GM12872 (cell line): ENCODE measurements around the gene CDK6.

ENCODE experiments used
- TF ChIP-seq, protein P1 (sequence below): IDR thresholded peaks from 3 replicates; pipeline ENCODE4 v1.5.1; 2011; ENCODE audit warnings: low read depth, mild to moderate bottlenecking, low read length, moderate library complexity; ENCODE audit not compliant: insufficient read depth

CDK6 gene

DNA sequence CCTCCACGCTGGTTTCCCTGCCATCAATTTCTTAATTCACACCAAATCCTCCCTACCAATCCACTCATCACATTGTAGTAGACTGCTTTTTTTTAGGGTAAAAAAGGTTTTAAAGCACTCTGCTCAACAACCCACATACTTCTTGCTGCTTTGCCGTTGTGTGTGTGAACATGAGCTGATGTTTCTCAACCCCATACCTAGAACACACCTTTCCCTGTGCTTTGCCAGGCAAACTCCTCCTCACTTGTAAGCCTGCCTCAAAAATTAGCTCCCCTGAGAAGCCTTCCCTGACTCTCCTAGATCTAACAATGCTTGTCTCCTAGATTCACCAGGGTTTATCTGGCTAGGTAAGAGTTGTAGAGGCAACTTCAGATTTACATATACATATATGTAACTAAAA lies 127.2 kb downstream of the CDK6 start:
- TF ChIP-seq, protein P1, sequence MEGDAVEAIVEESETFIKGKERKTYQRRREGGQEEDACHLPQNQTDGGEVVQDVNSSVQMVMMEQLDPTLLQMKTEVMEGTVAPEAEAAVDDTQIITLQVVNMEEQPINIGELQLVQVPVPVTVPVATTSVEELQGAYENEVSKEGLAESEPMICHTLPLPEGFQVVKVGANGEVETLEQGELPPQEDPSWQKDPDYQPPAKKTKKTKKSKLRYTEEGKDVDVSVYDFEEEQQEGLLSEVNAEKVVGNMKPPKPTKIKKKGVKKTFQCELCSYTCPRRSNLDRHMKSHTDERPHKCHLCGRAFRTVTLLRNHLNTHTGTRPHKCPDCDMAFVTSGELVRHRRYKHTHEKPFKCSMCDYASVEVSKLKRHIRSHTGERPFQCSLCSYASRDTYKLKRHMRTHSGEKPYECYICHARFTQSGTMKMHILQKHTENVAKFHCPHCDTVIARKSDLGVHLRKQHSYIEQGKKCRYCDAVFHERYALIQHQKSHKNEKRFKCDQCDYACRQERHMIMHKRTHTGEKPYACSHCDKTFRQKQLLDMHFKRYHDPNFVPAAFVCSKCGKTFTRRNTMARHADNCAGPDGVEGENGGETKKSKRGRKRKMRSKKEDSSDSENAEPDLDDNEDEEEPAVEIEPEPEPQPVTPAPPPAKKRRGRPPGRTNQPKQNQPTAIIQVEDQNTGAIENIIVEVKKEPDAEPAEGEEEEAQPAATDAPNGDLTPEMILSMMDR = no peak

DNA sequence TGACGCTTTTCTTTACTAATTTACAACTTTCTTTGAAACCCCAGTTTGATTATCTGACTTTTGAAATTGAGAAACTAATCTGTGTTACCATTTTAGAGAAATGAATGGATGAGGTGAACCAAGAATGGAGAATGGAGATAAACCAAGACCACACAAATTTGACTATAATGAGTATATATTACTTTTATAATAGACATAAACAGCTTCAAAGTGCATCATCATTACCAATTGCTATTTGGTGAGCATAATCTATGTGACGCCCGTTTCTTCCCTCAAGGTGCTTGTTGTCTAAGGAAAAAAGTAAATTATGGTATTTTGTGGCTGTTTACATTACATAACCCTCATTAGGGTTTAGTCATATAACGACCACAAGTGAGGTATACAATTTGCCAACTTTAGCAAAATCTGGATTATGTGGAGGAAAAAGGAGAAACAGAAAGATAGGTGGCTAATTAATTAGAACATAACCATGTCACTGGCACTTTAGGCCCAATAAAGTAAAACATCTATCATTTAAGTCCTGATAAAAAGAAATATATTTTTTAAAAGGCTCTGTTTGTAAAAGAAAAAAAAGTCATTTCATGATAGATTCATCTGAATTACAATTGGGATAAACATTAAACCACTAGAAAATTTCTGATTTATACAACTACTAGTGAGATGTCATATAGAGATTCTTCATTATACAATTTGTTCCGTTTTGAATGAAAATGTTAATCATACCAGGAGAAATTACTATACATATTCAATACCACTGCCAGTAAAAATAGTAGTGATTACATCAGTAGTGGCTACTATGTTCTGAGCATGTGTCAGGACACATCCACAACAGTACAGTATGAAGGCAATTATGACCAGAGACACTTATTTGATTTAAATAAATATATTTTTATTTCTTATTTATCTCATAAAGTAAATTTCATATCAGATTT lies 128.0 kb downstream of the CDK6 start:
- TF ChIP-seq, protein P1 = no peak

DNA sequence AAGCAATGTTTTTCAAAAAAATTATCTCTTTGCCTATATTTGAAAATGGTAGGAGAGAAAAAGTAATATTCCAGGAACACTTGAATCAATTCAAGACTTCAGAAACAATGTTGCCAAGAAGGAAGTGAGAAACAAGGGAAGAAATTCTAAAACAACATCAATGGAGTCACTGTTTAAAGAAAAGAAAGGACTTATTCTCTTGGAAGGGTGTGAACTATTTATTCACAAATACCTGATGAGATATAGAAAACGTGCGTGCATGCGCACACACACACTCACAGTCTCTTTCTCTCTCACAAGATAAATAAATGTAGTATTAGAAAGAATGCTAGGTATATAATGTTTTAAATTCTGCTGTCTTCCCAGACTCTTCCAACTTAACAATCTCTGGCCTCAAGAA lies 128.9 kb downstream of the CDK6 start:
- TF ChIP-seq, protein P1 = no peak

DNA sequence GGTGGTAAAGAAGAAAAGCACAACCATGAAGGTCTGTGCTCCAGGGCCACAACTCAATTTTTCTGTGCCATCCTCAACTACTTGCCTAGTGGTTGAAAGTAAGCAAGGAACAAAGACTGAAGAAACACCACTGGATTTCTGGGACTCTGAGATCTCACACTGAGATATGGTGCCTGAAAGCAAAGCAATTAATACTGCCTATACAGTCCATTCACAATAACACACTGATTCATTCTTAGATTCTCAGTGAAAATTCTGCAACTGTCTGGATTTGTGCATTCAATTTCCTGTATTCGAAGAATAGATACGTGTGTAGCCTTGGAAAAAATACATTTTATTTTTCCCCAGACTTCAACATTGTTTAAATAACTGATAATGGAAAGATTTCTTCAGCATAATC lies 129.8 kb downstream of the CDK6 start:
- TF ChIP-seq, protein P1 = no peak

DNA sequence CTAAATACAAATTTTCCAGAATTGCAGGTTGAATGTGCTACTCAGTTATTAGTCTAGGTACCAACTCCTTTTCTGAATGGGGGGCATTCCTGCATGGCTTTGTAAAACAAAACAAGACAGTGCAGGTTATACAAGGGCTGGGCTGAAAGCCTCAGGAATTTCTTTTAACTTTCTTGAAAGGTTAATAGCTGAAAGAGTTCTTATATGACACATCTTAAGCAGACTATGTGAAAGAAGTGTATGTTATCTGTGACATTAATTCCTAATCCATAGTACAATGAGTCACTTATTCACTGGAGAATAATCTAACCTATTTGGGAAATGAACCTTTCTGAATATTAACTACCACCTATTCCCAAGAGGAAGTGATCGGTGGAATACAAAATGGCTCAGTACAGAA lies 130.5 kb downstream of the CDK6 start:
- TF ChIP-seq, protein P1 = no peak

DNA sequence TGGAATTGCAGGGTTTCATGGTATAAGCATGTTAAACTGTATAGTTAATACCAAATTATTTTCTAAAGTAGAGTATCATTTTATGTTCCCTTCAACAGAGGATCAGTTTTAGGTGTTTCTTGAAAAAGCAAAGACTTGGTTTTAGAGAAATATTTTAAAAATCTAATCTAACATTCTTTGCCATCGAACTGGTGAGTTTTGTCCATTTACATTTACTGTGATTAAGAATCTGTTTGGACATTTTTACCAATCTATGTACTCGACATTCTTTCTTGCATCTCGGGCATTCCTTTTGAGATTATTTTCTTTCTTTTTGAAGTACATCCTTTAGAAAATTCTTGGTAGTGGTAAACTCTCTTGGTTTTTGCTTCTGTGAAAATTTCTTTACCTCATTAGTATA lies 131.5 kb downstream of the CDK6 start:
- TF ChIP-seq, protein P1 = no peak

DNA sequence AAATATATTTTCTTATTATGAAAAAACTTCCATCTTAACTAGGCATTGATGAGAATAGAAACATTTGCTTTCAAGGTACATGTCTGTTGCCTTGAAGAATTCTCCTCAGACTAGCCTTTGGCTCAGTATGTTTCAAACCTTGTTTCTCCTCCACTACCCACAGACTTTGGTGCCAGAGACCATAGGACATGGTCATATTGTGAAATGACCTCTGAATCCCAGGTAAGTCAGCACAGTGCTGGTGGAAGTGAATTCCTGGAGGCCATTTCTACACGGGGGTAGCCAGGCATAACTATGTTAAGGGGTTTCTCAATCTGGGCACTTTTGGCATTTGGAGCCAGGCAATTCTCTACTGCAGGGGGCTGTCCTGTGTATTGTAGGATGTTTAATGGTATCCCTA lies 133.8 kb downstream of the CDK6 start:
- TF ChIP-seq, protein P1 = no peak
